ES-I3 (cell line): ENCODE measurements around the gene CDK9.

Source experiments
- H3K36me3 ChIP-seq: 2 replicates; pipeline ENCODE4 v1.6.1; 2013; ENCODE audit warnings: mild to moderate bottlenecking, low read length, control low read depth, moderate library complexity; ENCODE audit not compliant: insufficient read depth
- H3K4me1 ChIP-seq: 2 replicates; pipeline ENCODE4 v1.6.1; 2013; ENCODE audit warnings: mild to moderate bottlenecking, control low read depth, low read length; ENCODE audit not compliant: insufficient read depth
- H3K9ac ChIP-seq: 2 replicates; pipeline ENCODE4 v1.6.1; 2013; ENCODE audit warnings: low read depth, mild to moderate bottlenecking, low read length, moderate library complexity
- H3K9me3 ChIP-seq: 2 replicates; pipeline ENCODE4 v1.6.1; 2013; ENCODE audit warnings: mild to moderate bottlenecking, low read length, moderate library complexity; ENCODE audit not compliant: control insufficient read depth, insufficient read depth

CDK9 gene

DNA sequence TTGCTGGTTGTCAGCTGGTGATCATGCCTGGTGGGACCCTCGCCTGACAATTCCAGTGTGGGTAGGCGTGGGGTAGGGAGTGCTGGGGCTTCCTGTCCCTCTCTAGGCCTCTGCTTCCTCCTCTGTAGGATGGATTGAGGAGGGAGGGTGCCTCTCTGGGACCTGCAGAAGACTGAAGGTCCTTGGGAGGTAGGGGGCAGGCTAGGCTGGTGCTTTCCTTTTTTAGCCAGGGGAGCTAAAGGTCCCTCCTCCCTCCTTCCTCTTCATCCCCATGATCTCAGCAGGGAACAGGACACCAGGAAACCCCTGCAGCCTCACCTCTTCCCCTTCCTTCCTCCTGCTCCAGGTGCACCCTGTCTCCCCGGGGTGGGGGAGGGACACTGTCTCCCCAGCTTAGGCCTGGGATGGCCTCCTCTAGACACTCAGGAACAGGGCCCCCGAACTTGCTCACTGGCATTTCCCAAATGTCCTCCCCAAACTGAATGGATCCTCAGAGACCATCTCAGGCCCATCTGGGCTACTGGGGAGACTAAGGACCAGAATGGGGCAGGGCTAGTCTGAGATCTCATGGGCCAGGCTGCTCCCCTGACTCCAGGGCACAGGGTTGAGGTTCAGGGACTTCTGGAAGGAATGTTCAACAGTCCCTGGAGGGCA is 15.8 kb upstream of the CDK9 start:
- Histone ChIP-seq H3K36me3 (no peaks in the 10 kb centered on the region), H3K9ac (peak overlapping the region; percentile 61; the same call in 1 of the 2 replicates), H3K4me1 (peaks cover 24% of the 10 kb centered on the region), H3K9me3 (no peaks in the 10 kb centered on the region)

GRCh38 chr9:127770583-127770904 is 15.3 kb upstream of the CDK9 start:
- Histone ChIP-seq H3K36me3 (no peaks in the 10 kb centered on the region), H3K9ac (peak overlapping the region; percentile 61; the same call in 1 of the 2 replicates), H3K4me1 (peaks cover 24% of the 10 kb centered on the region), H3K9me3 (no peaks in the 10 kb centered on the region)

DNA sequence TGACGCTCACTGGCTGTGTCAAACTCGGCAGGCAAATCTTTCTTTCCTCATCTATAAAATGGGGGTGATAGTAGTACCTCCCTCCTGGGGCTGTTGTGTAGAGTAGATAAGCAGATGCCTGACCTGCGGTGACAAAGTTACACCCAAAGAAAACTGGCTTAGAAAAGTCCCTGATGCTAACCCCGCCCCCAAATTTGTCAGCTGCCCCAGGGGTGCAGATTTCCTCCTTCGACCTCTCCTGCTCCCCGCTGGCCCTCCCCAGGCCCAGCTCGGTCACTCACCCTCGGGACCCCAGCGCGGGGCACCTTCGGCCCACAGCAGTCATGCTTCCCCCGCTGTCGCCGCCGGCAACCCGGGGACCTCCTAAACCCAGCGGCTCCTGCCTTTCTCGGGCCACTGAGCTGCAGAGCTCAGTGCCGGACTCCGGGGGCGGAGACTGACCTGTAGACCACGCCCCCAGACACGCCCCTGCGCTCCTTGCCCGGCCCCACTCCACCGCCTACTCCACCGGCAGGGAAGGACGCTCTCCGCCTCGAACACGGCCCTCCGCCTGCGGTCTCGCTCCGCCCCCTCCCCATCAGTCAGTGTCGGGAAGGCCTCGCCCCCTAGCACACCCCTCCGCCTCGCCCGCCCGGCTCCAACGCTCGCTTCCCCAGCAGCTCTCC is 14.8 kb upstream of the CDK9 start:
- Histone ChIP-seq H3K9me3 (no peaks in the 10 kb centered on the region), H3K9ac (peak overlapping the region; percentile 61; the same call in 1 of the 2 replicates), H3K36me3 (no peaks in the 10 kb centered on the region), H3K4me1 (peaks cover 24% of the 10 kb centered on the region)

DNA sequence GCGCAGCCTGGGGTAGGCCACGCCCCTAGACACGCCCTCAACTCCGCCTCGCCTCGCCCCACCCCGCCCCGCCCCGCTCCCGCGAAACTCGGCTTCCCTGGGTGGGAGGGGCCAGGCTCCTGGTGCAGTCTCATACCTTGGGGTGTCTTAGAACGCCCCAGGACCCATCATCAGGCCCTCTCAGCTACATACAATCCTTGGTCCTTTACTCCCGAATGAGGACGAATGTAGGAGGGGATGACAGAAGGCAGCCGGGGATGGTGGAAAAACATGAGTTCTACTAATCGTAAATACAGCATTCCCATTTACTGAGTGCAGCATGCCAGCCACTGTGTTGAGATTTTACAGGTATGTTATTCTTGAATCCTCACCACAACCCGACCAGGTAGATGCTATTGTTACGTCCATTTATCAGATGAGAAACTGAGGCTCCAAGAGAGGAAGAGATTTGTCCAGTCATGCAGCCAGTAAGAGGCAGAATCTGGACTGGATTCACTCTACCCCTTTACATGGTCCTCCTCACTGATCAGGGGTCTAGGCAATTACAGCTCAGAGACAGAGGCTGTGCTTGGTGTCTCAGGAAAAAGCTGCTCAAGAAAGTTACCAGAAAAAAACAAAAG is 14.2 kb upstream of the CDK9 start:
- no peaks in the 10 kb centered on the region for H3K9me3 ChIP-seq
- H3K4me1 ChIP-seq = peaks cover 24% of the 10 kb centered on the region
- H3K36me3 ChIP-seq = no peaks in the 10 kb centered on the region
- H3K9ac ChIP-seq = peak overlapping the region; percentile 33; the same call in 1 of the 2 replicates

DNA sequence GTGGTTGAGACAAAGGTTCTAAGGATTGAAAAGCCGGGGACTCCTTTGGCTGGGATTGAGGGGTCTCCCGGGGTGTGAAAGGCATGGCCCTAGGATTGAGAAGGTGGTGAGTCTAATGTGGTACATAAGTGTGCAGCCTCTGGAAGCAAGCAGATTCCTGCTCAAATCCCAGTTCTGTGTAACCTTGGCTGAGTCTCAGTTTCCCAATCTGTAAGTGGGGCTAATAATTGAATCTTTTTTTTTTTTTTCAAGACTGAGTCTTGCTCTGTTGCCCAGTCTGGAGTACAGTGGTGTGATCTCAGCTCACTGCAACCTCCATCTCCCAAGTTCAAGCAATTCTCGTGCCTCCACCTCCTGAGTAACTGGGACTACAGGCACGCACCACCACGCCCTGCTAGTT is 13.2 kb upstream of the CDK9 start:
- no peaks in the 10 kb centered on the region for H3K36me3 ChIP-seq
- H3K4me1 ChIP-seq = peaks cover 21% of the 10 kb centered on the region
- no peaks in the 10 kb centered on the region for H3K9me3 ChIP-seq
- H3K9ac ChIP-seq = no peak overlapping the region

- Histone ChIP-seq H3K36me3 (no peaks in the 10 kb centered on the region), H3K9ac (no peak overlapping the region), H3K9me3 (no peaks in the 10 kb centered on the region), H3K4me1 (peaks cover 14% of the 10 kb centered on the region)
These were observed 12.6 kb upstream of the CDK9 start for GRCh38 chr9:127773272-127773671.

- no peak overlapping the region for H3K9ac ChIP-seq
- no peaks in the 10 kb centered on the region for H3K9me3 ChIP-seq
- no peaks in the 10 kb centered on the region for H3K36me3 ChIP-seq
- H3K4me1 ChIP-seq = peaks cover 13% of the 10 kb centered on the region
These were observed 11.9 kb upstream of the CDK9 start for GRCh38 chr9:127773981-127774380.

DNA sequence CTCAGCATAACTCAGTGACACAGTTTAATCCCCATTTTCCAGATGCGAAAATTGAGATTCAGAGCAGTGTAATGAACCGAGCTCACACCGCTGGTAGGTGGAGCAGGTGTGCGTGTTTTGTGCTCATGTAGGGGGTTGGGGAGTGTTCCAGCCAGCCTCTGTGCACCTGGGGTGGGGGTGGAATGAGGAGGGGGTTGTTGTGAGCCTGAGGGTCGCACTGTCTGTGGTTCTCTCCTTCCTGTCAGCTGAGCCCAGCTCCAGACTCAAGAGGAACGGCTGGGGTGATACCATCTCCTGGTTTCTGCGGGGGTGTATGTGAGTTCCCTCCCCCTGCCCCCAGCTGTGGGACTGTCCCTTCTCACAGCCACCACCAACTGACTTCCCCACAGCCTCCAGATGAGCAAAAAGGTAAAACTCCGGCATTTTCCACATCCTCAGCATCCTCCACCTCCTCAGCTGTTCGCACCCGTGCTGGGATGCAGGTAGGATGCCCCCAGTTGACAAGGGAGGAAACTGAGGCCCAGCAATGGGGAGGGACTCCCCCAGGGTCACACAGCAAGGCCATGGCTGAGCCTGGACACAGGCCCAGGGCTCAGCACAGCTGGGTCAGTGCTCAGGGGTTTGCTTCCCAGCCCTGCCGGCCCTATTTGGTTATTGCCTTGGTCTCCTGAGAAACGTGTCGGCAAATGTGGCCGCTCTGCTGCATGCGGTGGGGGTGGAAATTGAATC is 9.5 kb upstream of the CDK9 start:
- no peak overlapping the region for H3K9ac ChIP-seq
- H3K9me3 ChIP-seq = no peaks in the 10 kb centered on the region
- no peaks in the 10 kb centered on the region for H3K36me3 ChIP-seq
- H3K4me1 ChIP-seq = peaks cover 10% of the 10 kb centered on the region; the same call in 1 of the 2 replicates

DNA sequence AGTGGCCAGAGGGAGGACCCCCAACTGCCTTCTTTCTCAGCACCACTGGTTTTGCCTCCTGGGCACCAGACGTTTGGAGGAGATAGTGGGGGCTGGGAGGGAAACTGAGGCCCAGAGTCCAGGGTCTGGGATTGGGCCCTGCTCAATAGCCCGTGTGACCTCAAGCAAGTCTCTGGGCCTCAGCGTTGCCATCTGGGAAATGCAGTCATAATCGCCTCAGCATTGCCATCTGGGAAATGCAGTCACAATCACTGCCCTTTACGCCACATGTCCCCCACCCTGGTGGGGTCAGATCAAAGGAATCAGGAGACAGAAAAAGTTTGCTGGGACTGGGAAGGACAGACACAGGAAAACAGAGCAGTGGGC is 8.9 kb upstream of the CDK9 start:
- no peaks in the 10 kb centered on the region for H3K9me3 ChIP-seq
- H3K36me3 ChIP-seq = no peaks in the 10 kb centered on the region
- no peak overlapping the region for H3K9ac ChIP-seq
- H3K4me1 ChIP-seq = peaks cover 10% of the 10 kb centered on the region; the same call in 1 of the 2 replicates

GRCh38 chr9:127777368-127777980 is 8.4 kb upstream of the CDK9 start:
- Histone ChIP-seq H3K4me1 (peaks cover 10% of the 10 kb centered on the region; the same call in 1 of the 2 replicates), H3K36me3 (no peaks in the 10 kb centered on the region), H3K9me3 (no peaks in the 10 kb centered on the region), H3K9ac (no peak overlapping the region)

DNA sequence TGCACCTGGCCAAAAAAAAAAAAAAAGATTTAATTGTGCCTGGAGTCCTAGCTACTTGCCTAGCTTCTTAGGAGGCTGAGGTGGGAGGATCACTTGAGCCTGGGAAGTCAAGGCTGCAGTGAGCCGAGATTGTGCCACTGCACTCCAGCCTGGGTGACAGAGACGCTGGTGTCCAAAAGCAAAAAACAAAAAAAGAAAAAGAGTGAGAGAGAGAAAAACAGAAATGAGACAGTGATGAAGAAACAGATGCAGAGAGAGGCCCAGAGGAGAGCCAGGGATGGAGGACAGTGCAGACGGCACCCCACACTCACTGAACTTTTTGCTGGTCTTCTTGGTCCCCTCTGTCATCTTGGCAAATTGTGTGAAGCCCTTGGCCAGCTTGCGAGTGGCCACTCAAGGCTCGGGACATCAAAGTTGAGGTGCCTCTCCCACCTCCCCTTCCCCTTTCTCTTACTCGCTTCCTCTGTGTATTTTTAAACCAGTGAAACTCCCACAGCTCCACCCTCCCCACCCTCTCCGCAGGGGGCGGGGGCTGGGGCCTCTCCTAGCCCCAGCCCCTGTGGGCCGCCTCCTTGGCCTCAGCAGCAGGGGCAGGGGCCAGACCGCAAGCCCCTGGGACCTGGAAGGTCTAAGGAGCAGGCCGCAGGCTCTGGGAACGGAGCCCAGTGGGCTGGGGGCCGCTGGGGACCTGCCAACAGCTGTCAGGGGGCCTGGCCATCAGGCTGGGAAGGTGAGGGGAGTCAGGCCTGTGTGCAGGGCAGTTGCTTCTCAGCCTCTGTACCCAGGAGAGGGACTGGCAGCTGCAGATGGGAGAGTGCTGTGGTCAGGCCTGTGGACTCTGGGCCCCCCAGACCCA is 7.3 kb upstream of the CDK9 start, which contains the start of gene SH2D3C:
SH2D3C (minus strand) TSS at position 387 of the 856 bp plus-strand sequence; CDS start at position 348, 39 bp downstream.
- H3K9ac ChIP-seq = no peak within 1 kb of the TSS

GRCh38 chr9:127779136-127779981 is 6.5 kb upstream of the CDK9 start:
- Histone ChIP-seq H3K36me3 (no peaks in the 10 kb centered on the region), H3K4me1 (peaks cover 10% of the 10 kb centered on the region; the same call in 1 of the 2 replicates), H3K9ac (no peak overlapping the region), H3K9me3 (no peaks in the 10 kb centered on the region)

More for the DNA sequence above, 7.3 kb upstream of the CDK9 start, which contains the start of gene SH2D3C:
- Histone ChIP-seq H3K36me3 (no peaks in the 10 kb centered on the region), H3K4me1 (peaks cover 10% of the 10 kb centered on the region; the same call in 1 of the 2 replicates), H3K9me3 (no peaks in the 10 kb centered on the region)
